Thyroid gland (tissue), 4 donors: ENCODE measurements around the gene SUPT7L.

ENCODE experiments used
- POLR2A ChIP-seq, 2 donors: fragments of 450-650 bp; IDR thresholded peaks; one replicate each; pipeline ENCODE4 v1.6.1; 2017; ENCODE audit warnings: antibody characterized with exemption in 2 of 2, mild to moderate bottlenecking in 2 of 2, moderate library complexity in 1 of 2
- TF ChIP-seq, protein P1 (sequence below), 6 experiments: fragments of 200-600 bp in 3 of 6; fragments of 450-650 bp in 3 of 6; sonication (generic) in 3 of 6; IDR thresholded peaks; one replicate each; pipeline ENCODE4 v1.5.1; 2016 to 2019; ENCODE audit warnings: antibody characterized with exemption in 6 of 6, mild to moderate bottlenecking in 2 of 6, inconsistent platforms in 1 of 6, moderate library complexity in 1 of 6

DNA sequence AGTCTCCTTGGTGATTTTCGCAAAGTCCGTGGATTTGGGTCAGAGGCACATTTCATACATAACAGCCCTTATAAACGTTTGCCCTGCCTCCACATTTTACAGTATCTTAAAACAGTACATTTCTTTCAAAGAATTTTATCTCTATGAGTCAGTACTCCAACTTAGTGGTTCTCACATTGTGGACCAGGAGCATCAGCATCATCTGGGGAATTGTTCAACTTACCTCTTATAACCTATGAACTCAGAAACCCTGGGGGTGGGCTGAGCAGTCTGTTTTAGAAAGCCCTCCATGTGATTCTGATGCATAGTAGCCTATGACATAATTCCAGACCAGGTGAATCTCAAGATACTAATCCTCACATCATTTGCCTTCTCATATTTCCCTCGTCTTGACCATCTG lies 12.4 kb downstream of the SUPT7L start:
- TF ChIP-seq, protein P1, sequence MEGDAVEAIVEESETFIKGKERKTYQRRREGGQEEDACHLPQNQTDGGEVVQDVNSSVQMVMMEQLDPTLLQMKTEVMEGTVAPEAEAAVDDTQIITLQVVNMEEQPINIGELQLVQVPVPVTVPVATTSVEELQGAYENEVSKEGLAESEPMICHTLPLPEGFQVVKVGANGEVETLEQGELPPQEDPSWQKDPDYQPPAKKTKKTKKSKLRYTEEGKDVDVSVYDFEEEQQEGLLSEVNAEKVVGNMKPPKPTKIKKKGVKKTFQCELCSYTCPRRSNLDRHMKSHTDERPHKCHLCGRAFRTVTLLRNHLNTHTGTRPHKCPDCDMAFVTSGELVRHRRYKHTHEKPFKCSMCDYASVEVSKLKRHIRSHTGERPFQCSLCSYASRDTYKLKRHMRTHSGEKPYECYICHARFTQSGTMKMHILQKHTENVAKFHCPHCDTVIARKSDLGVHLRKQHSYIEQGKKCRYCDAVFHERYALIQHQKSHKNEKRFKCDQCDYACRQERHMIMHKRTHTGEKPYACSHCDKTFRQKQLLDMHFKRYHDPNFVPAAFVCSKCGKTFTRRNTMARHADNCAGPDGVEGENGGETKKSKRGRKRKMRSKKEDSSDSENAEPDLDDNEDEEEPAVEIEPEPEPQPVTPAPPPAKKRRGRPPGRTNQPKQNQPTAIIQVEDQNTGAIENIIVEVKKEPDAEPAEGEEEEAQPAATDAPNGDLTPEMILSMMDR (IDR thresholded peaks at IDR 0.05), result no peak
- no peak for TF ChIP-seq POLR2A (IDR thresholded peaks at IDR 0.05)
